Measurements from ENCODE around the gene WNT7B. TPM values are rescaled to one million over a fixed set of nuclear protein-coding genes. Genes with fewer than 3 reads are reported as not detected.
A peak's percentile ranks its signal among the peaks of the same experiment; 100 is the strongest.

Gene WNT7B
- total RNA-seq, 1 experiment from 2014 or later, result not detected

DNA sequence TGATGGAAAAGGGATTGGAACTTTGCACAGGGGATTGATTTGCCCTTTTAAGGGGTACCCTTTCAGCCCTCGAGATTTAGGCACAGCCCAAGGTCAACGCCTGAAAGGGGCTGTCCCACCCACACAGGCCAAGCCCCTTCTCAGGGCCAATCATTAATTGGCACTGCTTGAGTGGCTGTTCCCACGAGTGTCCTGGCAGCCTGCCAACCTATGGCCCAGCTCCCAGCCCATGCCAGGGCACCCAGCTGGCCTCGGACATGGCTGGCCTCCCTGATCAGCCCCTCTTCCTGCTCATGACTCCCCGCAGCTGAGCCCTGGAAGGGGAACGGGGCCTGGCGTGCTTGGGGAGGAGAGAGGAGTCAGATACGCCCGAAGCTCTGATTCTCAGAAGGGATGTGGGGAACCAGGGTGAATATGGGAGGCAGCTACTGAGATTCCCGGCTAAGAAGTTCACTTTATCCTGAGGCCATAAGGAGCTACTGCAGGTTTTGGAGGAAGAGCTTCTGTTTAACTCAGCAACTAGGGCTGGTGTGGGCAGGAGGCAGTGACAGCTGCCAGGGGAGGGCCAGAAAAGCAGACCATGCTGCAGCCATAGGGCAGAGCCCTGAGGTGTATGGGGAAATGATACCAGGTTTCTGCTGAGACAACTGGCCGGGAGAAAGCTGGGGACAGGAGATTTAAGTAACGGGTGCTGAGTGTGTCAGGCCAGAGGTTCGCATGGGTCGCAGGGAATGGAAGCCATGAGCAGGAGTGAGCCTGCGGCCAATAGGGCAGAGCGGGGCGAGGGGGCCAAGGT, 30.0 kb downstream of the WNT7B start:
- H3K27me3 ChIP-seq, result peaks cover 19% of the 10 kb centered on the region; the same call in 1 of the 2 replicates
- H3K27ac ChIP-seq, result no peak overlapping the region
- no peaks in the 10 kb centered on the region for H3K36me3 ChIP-seq
- H3K4me1 ChIP-seq, result no peaks in the 10 kb centered on the region
- H3K4me3 ChIP-seq, result no peak overlapping the region
- no peak for DNase-seq
- no peaks in the 10 kb centered on the region for H3K9me3 ChIP-seq (replicated peaks)

DNA sequence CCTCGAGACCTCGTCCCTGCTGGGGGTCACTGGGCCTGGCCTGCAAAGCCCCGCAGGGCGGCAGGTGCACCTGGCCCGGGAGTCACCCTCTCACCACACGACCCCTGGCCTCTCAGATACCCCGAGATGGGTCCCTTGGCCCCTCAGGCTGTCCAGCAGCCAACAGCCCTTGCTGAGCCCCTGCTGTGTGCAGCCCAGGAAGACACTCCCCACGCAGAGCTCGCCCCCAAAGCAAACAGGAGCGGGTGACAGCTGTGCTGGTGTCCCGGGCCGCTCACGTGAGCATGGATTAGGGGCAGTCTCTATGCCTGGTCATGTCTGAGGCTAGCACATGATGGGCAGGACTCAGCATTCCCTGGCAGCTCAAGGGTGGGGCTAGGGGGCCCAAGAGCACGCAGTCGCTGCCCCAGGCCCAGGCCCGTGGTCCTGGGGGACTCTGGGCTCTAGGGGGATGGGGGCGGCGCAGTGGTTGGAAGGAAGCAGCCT, 31.3 kb downstream of the WNT7B start:
- peak; percentile 42 to 43 for DNase-seq
- peaks cover 16% of the 10 kb centered on the region; the same call in 1 of the 2 replicates for H3K27me3 ChIP-seq
- no peaks in the 10 kb centered on the region for H3K9me3 ChIP-seq (replicated peaks)
- no peaks in the 10 kb centered on the region for H3K36me3 ChIP-seq
- H3K4me1 ChIP-seq, result no peaks in the 10 kb centered on the region
- no peak overlapping the region for H3K4me3 ChIP-seq
- no peak overlapping the region for H3K27ac ChIP-seq

DNA sequence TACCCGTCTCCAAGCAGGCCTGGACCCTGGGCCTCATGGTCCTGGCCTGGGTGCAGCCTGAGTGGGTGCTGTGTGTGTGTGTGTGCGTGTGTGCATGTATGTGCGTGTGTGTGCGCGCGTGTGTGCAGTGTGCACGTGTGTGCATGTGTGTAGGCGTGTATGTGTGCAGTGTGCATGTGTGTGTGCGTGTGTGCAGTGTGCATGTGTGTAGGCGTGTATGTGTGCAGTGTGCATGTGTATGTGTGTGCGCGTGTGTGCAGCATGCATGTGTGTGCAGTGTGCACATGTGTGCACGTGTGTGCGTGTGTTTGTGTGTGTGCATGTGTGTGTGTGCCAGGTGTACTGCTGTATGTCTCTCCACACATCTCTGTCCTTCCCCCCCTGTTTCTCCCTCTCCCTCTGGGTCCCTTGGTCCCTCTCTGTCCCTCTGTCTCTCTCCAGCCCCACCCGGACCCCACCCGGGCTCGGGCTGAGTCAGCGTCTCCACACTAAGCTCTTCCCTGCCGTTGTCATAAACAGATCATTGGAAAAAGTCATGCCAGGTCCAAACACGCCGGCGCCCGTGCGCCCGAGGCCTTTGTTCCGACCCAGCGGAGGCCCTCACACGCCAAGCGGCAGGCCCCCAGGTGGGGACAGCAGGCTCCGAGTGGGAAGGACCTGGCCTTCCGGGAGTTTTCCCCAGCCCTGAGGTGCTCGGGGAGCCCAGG, 34.0 kb downstream of the WNT7B start:
- H3K27ac ChIP-seq, result no peak overlapping the region
- DNase-seq, result no peak
- H3K4me3 ChIP-seq, result no peak overlapping the region
- no peaks in the 10 kb centered on the region for H3K9me3 ChIP-seq (replicated peaks)
- H3K27me3 ChIP-seq, result peaks cover 10% of the 10 kb centered on the region; the same call in 1 of the 2 replicates
- H3K36me3 ChIP-seq, result no peaks in the 10 kb centered on the region
- no peaks in the 10 kb centered on the region for H3K4me1 ChIP-seq

DNA sequence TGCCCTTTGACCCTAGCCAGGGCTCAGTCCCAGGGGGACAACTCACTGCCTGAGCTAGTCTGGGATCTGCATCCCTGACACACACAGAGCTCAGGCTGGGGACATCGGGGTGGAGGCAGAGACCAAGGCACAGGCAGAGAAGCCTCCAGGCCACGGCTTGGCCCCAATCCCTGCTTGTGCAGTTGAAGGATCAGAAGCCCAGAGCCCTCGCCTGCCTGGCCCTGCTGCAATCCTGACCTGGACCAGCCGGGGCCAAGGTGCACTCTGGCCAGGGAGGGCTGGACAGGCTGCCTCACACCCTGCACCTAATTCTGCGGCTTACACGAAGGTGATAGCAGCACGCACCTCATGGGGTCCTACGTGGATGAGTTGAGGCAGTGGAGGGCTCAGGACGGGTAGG, 34.6 kb downstream of the WNT7B start:
- Histone ChIP-seq H3K9me3 (replicated peaks) (no peaks in the 10 kb centered on the region), H3K4me3 (no peak overlapping the region), H3K36me3 (no peaks in the 10 kb centered on the region), H3K27me3 (peaks cover 6% of the 10 kb centered on the region; the same call in 1 of the 2 replicates), H3K4me1 (no peaks in the 10 kb centered on the region), H3K27ac (no peak overlapping the region)
- DNase-seq, result no peak

DNA sequence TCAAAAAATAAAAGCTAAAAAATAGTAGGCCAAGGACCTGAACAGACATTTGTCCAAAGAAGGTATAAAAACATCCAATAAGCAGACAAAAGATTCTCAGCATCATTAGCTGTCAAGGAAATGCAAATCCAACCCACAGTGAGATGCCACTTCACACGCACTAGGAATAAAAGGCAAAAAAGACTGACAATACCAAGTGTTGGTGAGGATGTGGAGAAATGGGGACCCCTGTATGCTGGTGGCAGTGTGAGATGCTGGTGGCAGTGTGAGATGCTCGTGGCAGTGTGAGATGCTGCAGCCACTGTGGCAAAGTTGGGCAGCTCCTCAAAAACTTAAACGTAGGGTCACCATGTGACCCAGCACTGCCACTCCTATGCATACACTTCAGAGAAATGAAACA, 38.0 kb downstream of the WNT7B start:
- no peaks in the 10 kb centered on the region for H3K36me3 ChIP-seq
- no peak overlapping the region for H3K4me3 ChIP-seq
- no peaks in the 10 kb centered on the region for H3K9me3 ChIP-seq (replicated peaks)
- no peaks in the 10 kb centered on the region for H3K4me1 ChIP-seq
- H3K27me3 ChIP-seq, result peaks cover 12% of the 10 kb centered on the region
- DNase-seq, result no peak
- no peak overlapping the region for H3K27ac ChIP-seq

DNA sequence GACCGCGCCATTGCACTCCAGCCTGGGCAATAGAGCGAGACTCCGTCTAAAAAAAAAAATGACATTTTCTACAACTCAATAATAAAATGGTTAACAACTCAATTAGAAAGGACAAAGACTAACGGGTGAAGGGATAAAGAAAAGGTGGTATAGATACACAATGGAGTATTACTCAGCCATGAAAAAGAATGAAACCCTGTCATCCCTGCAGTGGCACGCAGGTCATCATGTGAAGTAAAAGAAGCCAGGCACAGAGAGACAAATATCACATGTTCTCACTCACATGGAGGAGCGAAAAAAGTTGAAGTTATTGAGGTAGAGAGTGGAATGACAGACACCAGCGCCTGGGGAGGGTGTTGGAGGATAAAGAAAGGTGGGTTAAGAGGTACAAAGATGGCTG, 39.0 kb downstream of the WNT7B start:
- H3K36me3 ChIP-seq, result no peaks in the 10 kb centered on the region
- H3K4me3 ChIP-seq, result no peak overlapping the region
- H3K4me1 ChIP-seq, result no peaks in the 10 kb centered on the region
- H3K27me3 ChIP-seq, result peaks cover 14% of the 10 kb centered on the region
- no peak overlapping the region for H3K27ac ChIP-seq
- no peak for DNase-seq
- H3K9me3 ChIP-seq (replicated peaks), result no peaks in the 10 kb centered on the region

DNA sequence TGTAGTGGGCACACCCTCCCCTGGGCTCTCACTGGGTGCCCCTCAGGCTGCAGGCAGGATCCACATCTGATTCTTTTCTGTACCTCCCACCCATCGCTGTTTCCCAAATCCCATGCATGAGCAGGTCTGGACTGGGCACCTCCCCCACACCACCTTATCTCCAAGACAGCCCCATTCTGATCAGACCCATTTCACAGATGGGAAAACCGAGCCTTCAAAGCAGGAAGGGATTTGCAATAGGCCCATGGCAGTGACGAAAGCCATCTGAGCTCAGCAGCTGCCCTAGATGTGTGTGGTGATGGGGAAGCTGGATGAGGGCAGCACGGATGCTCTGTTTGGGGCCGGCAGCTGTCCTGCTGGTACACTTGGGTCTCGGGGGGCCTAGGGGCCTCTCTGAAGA, 41.4 kb downstream of the WNT7B start:
- Histone ChIP-seq H3K4me1 (peaks cover under 1% of the 10 kb centered on the region; the same call in 1 of the 2 replicates), H3K9me3 (replicated peaks) (no peaks in the 10 kb centered on the region), H3K27ac (no peak overlapping the region), H3K27me3 (peaks cover 14% of the 10 kb centered on the region), H3K36me3 (no peaks in the 10 kb centered on the region), H3K4me3 (no peak overlapping the region)
- DNase-seq, result no peak

DNA sequence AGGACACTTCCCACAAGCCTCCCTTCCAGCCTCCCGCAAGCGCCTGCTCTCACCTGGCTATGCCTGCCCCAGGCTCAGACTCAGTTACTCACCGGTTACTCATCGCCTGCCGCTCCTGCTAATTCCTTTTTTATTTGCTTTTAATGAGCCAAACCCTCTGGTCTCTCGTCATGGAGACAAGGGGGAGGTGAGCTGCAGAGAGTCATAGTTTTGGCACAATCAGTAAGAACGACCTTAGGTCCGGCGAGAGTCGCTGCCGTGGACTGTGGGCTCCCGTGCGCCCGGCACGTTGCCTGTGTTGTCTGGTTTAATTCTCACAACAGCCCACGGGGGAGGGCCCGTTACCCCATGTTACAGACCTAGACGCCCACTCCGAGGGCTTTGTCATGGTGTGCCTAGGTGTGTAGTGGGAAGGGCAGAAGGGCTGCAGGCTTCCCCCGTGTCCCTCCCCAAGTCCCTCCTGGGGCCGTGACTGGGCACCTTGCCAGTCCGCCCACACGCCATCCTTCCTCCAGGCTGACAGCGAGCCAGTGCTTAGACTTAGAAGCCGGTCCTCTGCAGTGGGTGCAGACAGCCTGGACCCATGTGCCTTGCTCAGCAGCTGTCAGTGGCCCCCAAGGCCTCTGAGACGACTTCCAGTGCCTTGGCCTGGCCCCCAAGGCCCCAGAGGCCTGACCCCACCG, 42.2 kb downstream of the WNT7B start:
- Histone ChIP-seq H3K4me1 (peaks cover 6% of the 10 kb centered on the region; the same call in 1 of the 2 replicates), H3K9me3 (replicated peaks) (no peaks in the 10 kb centered on the region), H3K27ac (no peak overlapping the region), H3K36me3 (no peaks in the 10 kb centered on the region), H3K27me3 (peaks cover 14% of the 10 kb centered on the region), H3K4me3 (no peak overlapping the region)
- DNase-seq, result peak in 1 of 2 experiments; percentile 23

DNA sequence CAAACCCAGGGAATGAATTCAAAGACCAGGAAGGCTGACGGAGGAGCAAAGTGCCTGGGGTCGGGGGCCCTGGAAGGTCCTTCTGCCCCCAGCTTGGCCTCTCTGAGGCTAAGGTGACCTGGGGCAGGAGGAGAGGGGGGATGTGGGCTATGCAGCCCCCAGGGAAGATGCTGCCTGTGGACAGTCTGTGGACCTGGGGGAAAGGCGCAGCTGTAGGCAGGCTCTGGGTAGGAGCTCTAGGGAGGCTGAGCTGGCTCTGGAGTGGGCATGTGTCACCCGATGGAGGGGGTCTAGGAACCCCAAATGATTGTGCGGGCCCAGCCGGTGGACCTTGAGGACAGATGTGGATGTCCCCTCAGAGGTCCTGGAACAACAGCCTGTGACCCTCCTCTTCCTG, 42.8 kb downstream of the WNT7B start:
- Histone ChIP-seq H3K4me1 (peaks cover 6% of the 10 kb centered on the region; the same call in 1 of the 2 replicates), H3K36me3 (no peaks in the 10 kb centered on the region), H3K27me3 (peaks cover 14% of the 10 kb centered on the region), H3K27ac (no peak overlapping the region), H3K9me3 (replicated peaks) (no peaks in the 10 kb centered on the region), H3K4me3 (no peak overlapping the region)
- no peak for DNase-seq

DNA sequence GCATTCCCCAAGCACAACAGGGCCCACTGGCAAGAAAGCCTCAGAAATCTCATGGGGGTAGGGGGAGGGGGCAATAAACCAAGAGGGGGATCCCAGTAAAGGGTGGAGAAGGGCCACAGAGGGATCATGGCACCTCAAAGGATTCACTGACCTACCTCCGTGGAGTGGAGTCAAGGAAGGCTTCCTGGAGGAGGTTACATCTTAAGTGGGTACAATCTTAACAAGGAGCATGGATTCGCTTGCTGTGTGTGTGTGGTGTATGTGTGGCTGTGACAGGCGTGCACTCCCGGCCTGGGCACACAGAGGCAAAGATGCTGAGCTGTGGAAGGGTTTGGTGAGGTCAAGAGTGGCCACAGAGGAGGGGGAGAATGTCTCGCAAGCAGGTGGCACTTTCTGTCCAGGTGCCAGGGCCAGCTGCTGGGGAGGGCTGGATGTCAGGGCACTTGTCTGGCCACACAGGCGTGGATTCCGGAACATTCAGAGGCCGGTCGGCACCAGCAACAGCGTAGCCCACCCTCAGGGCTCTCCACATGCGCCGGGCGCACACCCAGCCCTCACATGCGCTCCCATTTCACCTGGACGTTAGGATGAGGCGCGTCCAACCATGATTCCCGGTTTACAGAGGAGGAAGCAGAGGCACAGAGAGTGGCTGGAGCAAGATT, 43.3 kb downstream of the WNT7B start:
- DNase-seq, result no peak
- Histone ChIP-seq H3K36me3 (no peaks in the 10 kb centered on the region), H3K27me3 (peaks cover 14% of the 10 kb centered on the region), H3K4me1 (peaks cover 6% of the 10 kb centered on the region; the same call in 1 of the 2 replicates), H3K4me3 (no peak overlapping the region), H3K9me3 (replicated peaks) (no peaks in the 10 kb centered on the region), H3K27ac (no peak overlapping the region)

DNA sequence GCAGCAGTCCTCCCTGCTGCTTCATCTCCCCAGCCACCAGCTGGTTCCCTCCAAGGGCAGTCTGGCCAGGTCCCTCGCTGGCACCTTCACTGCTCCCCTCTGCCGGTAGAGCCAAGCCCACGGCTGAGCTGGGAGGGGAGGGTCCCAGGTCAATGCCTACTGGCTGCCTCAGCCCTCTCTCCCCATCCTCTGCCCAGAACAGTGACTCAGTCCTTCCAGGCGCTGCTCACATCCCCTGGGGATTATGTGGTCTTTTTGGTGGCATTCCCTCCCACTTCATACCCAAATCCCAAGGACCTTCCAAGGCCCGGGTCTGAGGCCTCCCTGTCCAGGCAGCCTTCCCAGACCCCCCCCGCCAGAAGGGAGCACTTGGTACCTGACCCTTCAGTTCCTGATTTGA, 44.9 kb downstream of the WNT7B start:
- H3K9me3 ChIP-seq (replicated peaks), result no peaks in the 10 kb centered on the region
- no peaks in the 10 kb centered on the region for H3K36me3 ChIP-seq
- no peak overlapping the region for H3K27ac ChIP-seq
- H3K27me3 ChIP-seq, result peaks cover 14% of the 10 kb centered on the region
- peaks cover 6% of the 10 kb centered on the region; the same call in 1 of the 2 replicates for H3K4me1 ChIP-seq
- H3K4me3 ChIP-seq, result no peak overlapping the region
- no peak for DNase-seq

DNA sequence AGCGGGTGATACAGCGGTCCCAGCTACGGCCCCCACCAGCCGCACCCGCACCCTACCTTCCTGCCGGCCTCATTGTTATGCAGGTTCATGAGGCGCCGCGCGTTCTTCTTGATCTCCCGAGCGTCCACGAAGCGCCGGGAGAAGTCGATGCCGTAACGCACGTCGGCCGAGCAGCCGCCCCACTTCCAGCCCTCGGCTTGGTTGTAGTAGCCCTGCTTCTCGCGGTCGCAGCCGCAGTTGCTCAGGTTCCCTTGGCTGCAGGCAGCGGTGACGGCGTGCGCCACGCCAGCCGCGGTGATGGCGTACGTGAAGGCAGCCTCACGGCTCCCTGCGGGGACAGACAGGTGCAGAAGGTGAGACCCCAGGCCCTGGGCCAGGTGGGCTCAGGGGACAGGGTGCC, 45.9 kb downstream of the WNT7B start:
- Histone ChIP-seq H3K4me3 (no peak overlapping the region), H3K9me3 (replicated peaks) (no peaks in the 10 kb centered on the region), H3K27ac (no peak overlapping the region), H3K4me1 (peaks cover 6% of the 10 kb centered on the region; the same call in 1 of the 2 replicates), H3K36me3 (no peaks in the 10 kb centered on the region), H3K27me3 (peaks cover 14% of the 10 kb centered on the region)
- no peak for DNase-seq

DNA sequence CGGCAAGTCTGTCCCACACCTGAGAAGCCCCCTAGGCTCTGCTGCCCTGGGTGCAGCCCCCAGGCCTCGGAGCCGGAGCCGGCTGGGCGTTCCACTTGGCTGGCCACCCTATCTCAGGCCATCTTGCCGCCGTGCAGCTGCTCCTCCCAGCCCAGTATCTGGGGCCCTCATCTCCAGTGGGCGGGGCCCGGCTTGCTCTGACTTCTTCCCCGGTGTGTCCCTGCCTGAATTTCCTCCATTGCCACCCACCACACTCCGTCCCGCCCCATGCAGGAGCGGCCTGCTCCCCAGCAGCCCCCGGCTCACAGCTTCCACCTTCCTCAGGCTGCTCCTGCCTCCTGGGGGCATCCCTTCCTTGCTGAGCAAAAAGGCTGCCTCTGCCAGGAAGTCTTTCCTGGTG, 46.6 kb downstream of the WNT7B start:
- H3K4me1 ChIP-seq, result peaks cover 6% of the 10 kb centered on the region; the same call in 1 of the 2 replicates
- H3K4me3 ChIP-seq, result no peak overlapping the region
- no peaks in the 10 kb centered on the region for H3K9me3 ChIP-seq (replicated peaks)
- no peak overlapping the region for H3K27ac ChIP-seq
- peak; percentile 46 to 48 for DNase-seq
- H3K27me3 ChIP-seq, result peaks cover 14% of the 10 kb centered on the region
- H3K36me3 ChIP-seq, result no peaks in the 10 kb centered on the region

DNA sequence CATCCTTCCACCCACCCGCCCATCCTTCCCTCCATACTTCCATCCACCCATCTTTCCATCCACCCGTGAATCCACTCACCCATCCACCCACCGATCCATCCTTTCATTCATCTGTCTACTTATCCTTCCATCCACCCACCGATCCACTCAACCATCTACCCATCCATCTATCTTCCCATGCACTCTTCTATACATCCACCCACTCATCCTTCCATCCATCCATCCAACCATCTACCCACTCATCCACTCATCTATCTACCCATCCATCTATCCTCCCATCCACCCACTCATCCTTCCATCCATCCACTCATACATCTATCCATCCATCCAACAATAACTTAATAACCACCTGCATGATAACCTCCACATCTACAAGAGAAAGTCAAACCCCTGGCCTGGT, 47.3 kb downstream of the WNT7B start:
- Histone ChIP-seq H3K27ac (no peak overlapping the region), H3K4me3 (no peak overlapping the region), H3K9me3 (replicated peaks) (no peaks in the 10 kb centered on the region), H3K36me3 (no peaks in the 10 kb centered on the region), H3K27me3 (peaks cover 9% of the 10 kb centered on the region), H3K4me1 (peaks cover 6% of the 10 kb centered on the region; the same call in 1 of the 2 replicates)
- no peak for DNase-seq
